HepG2 (cell line): ENCODE results near the gene ARHGEF11. TPM values are rescaled to one million over a fixed set of nuclear protein-coding genes. Genes with fewer than 3 reads are reported as not detected.

Source experiments
- FOXA1 ChIP-seq, 2 experiments: fragments of 450-650 bp in 1 of 2; sonication (generic) in 1 of 2; formaldehyde crosslinking in 1 of 2; IDR thresholded peaks; 2 replicates each; pipeline versions ENCODE4 v1.4.0 to v1.6.1; 2016 to 2020; ENCODE audit warnings: missing genetic modification reagents in 1 of 2
- GATAD2A ChIP-seq: IDR thresholded peaks from 2 replicates; pipeline ENCODE4 v1.6.1; 2016
- GLI4 ChIP-seq: sonication (generic); formaldehyde crosslinking; IDR thresholded peaks from 2 replicates; pipeline ENCODE4 v1.5.1; 2020; ENCODE audit warnings: missing genetic modification reagents, mild to moderate bottlenecking, moderate library complexity, borderline replicate concordance
- GPN1 ChIP-seq: sonication (generic); formaldehyde crosslinking; IDR thresholded peaks from 2 replicates; pipeline ENCODE4 v1.5.1; 2020; ENCODE audit warnings: missing genetic modification reagents, borderline replicate concordance
- MED13 ChIP-seq: sonication (generic); formaldehyde crosslinking; IDR thresholded peaks from 2 replicates; pipeline ENCODE4 v1.5.0; 2020; ENCODE audit warnings: missing genetic modification reagents
- NAIF1 ChIP-seq: sonication (generic); formaldehyde crosslinking; IDR thresholded peaks from 2 replicates; pipeline ENCODE4 v1.5.0; 2020; ENCODE audit warnings: mild to moderate bottlenecking, missing genetic modification reagents, borderline replicate concordance
- RBM39 ChIP-seq: fragments of 200-400 bp; formaldehyde crosslinking; IDR thresholded peaks from one replicate; pipeline ENCODE4 v1.6.1; 2018; ENCODE audit warnings: antibody characterized with exemption, mild to moderate bottlenecking, low read depth, low read length; ENCODE audit not compliant: poor library complexity, severe bottlenecking
- SUZ12 ChIP-seq: fragments of 150-350 bp; IDR thresholded peaks from 2 replicates; pipeline ENCODE4 v1.6.1; 2014; ENCODE audit warnings: low read depth, low read length
- ZBTB7B ChIP-seq: sonication (generic); formaldehyde crosslinking; IDR thresholded peaks from 2 replicates; pipeline ENCODE4 v1.4.0; 2020; ENCODE audit warnings: missing genetic modification reagents
- ZNF772 ChIP-seq: sonication (generic); formaldehyde crosslinking; IDR thresholded peaks from 2 replicates; pipeline ENCODE4 v1.5.0; 2020; ENCODE audit warnings: mild to moderate bottlenecking, missing genetic modification reagents
- polyA plus RNA-seq, 8 experiments: library from polyadenylated mRNA; depleted of rRNA in 3 of 8; stranded (reverse) in 7 of 8; unstranded in 1 of 8; fragments of >200 nt; fragmentation: Illumina TruSeq in 4 of 8; extraction: Trizol in 4 of 8; gene quantifications; 2 replicates each; pipeline versions ENCODE4 v1.2.1 to v1.2.3, GENCODE V29; 2011 to 2016; ENCODE audit warnings: low read depth in 4 of 8, missing spikeins in 1 of 8, mixed read lengths in 1 of 8; ENCODE audit not compliant: insufficient read depth in 1 of 8
- total RNA-seq, 5 experiments: library from RNA; depleted of rRNA; stranded (reverse); fragments of >200 nt; fragmentation: Illumina TruSeq; extraction: Trizol; gene quantifications; 2 replicates each; pipeline ENCODE4 v1.2.3, GENCODE V29; 2016; ENCODE audit warnings: low read depth in 1 of 5
- TF ChIP-seq, protein P1 (sequence below): IDR thresholded peaks from 2 replicates; pipeline ENCODE4 v1.6.1; 2016; ENCODE audit warnings: missing compliant biosample characterization, missing genetic modification reagents, borderline replicate concordance
- TF ChIP-seq, protein P2 (sequence below): sonication (generic); formaldehyde crosslinking; IDR thresholded peaks from 2 replicates; pipeline ENCODE4 v1.5.0; 2020; ENCODE audit warnings: mild to moderate bottlenecking, missing genetic modification reagents, borderline replicate concordance
- TF ChIP-seq, protein P3 (sequence below): IDR thresholded peaks from 2 replicates; pipeline ENCODE4 v1.6.1; 2016
- TF ChIP-seq, protein P4 (sequence below): sonication (generic); formaldehyde crosslinking; IDR thresholded peaks from 2 replicates; pipeline ENCODE4 v1.5.0; 2020; ENCODE audit warnings: missing genetic modification reagents, mild to moderate bottlenecking, borderline replicate concordance

The ARHGEF11 gene
- total and polyA plus RNA-seq, 2 of the 13 experiments (the other 11 are each of a cell fraction or from before 2014, with no cell fraction given) = 16.5 to 21.2 TPM

DNA sequence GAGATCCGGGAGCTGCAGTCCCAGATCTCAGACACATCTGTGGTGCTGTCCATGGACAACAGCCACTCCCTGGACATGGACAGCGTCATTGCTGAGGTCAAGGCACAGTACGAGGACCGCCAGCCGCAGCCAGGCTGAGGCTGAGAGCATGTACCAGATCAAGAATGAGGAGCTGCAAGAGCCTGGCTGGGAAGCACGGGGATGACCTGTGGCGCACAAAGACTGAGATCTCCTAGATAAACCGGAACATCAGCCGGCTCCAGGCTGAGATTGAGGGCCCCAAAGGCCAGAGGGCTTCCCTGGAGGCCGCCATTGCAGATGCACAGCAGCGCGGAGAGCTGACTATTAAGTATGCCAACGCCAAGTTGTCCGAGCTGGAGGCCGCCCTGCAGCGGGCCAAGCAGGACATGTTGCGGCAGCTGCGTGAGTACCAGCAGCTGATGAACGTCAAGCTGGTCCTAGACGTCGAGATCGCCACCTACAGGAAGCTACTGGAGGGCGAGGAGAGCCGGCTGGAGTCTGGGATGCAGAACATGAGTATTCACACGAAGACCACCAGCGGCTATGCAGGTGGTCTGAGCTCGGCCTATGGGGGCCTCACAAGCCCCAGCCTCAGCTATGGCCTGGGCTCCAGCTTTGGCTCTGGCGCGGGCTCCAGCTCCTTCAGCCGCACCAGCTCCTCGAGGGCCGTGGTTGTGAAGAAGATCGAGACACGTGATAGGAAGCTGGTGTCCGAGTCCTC is 28.6 kb upstream of the ARHGEF11 start (continued):
- TF ChIP-seq SUZ12 (no peak), NAIF1 (CRISPR knock-in tag) (no peak), ZBTB7B (CRISPR knock-in tag) (peak; percentile 90), GPN1 (CRISPR knock-in tag) (no peak), FOXA1 (IDR thresholded peaks at IDR 0.05) (no peak), FOXA1 (CRISPR knock-in tag; IDR thresholded peaks at IDR 0.05) (0 out of 2 replicates have a peak, but pooled peaks have one; percentile 14), ZNF772 (CRISPR knock-in tag) (no peak), MED13 (CRISPR knock-in tag) (no peak), GLI4 (no peak), GATAD2A (CRISPR knock-in tag) (peak; percentile 46; the same call in 1 of the 2 replicates), RBM39 (no peak)
- TF ChIP-seq, protein P1, sequence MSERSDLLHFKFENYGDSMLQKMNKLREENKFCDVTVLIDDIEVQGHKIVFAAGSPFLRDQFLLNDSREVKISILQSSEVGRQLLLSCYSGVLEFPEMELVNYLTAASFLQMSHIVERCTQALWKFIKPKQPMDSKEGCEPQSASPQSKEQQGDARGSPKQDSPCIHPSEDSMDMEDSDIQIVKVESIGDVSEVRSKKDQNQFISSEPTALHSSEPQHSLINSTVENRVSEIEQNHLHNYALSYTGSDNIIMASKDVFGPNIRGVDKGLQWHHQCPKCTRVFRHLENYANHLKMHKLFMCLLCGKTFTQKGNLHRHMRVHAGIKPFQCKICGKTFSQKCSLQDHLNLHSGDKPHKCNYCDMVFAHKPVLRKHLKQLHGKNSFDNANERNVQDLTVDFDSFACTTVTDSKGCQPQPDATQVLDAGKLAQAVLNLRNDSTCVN (CRISPR knock-in tag) = no peak
- TF ChIP-seq, protein P2, sequence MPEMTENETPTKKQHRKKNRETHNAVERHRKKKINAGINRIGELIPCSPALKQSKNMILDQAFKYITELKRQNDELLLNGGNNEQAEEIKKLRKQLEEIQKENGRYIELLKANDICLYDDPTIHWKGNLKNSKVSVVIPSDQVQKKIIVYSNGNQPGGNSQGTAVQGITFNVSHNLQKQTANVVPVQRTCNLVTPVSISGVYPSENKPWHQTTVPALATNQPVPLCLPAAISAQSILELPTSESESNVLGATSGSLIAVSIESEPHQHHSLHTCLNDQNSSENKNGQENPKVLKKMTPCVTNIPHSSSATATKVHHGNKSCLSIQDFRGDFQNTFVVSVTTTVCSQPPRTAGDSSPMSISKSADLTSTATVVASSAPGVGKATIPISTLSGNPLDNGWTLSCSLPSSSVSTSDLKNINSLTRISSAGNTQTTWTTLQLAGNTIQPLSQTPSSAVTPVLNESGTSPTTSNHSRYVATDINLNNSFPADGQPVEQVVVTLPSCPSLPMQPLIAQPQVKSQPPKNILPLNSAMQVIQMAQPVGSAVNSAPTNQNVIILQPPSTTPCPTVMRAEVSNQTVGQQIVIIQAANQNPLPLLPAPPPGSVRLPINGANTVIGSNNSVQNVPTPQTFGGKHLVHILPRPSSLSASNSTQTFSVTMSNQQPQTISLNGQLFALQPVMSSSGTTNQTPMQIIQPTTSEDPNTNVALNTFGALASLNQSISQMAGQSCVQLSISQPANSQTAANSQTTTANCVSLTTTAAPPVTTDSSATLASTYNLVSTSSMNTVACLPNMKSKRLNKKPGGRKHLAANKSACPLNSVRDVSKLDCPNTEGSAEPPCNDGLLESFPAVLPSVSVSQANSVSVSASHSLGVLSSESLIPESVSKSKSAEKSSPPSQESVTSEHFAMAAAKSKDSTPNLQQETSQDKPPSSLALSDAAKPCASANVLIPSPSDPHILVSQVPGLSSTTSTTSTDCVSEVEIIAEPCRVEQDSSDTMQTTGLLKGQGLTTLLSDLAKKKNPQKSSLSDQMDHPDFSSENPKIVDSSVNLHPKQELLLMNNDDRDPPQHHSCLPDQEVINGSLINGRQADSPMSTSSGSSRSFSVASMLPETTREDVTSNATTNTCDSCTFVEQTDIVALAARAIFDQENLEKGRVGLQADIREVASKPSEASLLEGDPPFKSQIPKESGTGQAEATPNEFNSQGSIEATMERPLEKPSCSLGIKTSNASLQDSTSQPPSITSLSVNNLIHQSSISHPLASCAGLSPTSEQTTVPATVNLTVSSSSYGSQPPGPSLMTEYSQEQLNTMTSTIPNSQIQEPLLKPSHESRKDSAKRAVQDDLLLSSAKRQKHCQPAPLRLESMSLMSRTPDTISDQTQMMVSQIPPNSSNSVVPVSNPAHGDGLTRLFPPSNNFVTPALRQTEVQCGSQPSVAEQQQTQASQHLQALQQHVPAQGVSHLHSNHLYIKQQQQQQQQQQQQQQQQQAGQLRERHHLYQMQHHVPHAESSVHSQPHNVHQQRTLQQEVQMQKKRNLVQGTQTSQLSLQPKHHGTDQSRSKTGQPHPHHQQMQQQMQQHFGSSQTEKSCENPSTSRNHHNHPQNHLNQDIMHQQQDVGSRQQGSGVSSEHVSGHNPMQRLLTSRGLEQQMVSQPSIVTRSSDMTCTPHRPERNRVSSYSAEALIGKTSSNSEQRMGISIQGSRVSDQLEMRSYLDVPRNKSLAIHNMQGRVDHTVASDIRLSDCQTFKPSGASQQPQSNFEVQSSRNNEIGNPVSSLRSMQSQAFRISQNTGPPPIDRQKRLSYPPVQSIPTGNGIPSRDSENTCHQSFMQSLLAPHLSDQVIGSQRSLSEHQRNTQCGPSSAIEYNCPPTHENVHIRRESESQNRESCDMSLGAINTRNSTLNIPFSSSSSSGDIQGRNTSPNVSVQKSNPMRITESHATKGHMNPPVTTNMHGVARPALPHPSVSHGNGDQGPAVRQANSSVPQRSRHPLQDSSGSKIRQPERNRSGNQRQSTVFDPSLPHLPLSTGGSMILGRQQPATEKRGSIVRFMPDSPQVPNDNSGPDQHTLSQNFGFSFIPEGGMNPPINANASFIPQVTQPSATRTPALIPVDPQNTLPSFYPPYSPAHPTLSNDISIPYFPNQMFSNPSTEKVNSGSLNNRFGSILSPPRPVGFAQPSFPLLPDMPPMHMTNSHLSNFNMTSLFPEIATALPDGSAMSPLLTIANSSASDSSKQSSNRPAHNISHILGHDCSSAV (CRISPR knock-in tag) = no peak
- TF ChIP-seq, protein P3, sequence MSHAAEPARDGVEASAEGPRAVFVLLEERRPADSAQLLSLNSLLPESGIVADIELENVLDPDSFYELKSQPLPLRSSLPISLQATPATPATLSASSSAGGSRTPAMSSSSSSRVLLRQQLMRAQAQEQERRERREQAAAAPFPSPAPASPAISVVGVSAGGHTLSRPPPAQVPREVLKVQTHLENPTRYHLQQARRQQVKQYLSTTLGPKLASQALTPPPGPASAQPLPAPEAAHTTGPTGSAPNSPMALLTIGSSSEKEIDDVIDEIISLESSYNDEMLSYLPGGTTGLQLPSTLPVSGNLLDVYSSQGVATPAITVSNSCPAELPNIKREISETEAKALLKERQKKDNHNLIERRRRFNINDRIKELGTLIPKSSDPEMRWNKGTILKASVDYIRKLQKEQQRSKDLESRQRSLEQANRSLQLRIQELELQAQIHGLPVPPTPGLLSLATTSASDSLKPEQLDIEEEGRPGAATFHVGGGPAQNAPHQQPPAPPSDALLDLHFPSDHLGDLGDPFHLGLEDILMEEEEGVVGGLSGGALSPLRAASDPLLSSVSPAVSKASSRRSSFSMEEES (CRISPR knock-in tag) = no peak; the same call in 1 of the 2 replicates
- TF ChIP-seq, protein P4, sequence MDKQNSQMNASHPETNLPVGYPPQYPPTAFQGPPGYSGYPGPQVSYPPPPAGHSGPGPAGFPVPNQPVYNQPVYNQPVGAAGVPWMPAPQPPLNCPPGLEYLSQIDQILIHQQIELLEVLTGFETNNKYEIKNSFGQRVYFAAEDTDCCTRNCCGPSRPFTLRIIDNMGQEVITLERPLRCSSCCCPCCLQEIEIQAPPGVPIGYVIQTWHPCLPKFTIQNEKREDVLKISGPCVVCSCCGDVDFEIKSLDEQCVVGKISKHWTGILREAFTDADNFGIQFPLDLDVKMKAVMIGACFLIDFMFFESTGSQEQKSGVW (CRISPR knock-in tag) = no peak
